SU-DHL-6 (cell line): ENCODE results near the gene RPL32.

Experiments used
- H2AFZ ChIP-seq: fragments of 200-600 bp; sonication (generic); 2 replicates; pipeline ENCODE4 v1.6.1; 2014; ENCODE audit warnings: low read depth, mild to moderate bottlenecking, moderate library complexity, mixed read lengths, antibody characterized with exemption, low read length; ENCODE audit not compliant: severe bottlenecking
- H3F3A ChIP-seq: fragments of 200-600 bp; shearing (Covaris generic); 2 replicates; pipeline ENCODE4 v1.6.0; 2016; ENCODE audit warnings: antibody characterized with exemption, mild to moderate bottlenecking; ENCODE audit not compliant: insufficient read depth
- H3K27ac ChIP-seq: fragments of 200-600 bp; sonication (generic); 2 replicates; pipeline ENCODE4 v1.5.1; 2016; ENCODE audit warnings: low read depth, mild to moderate bottlenecking, low read length, moderate library complexity, mixed read lengths
- H3K27me3 ChIP-seq: fragments of 200-600 bp; sonication (generic), shearing (Covaris generic); 2 replicates; pipeline ENCODE4 v1.6.0; 2014; ENCODE audit warnings: mild to moderate bottlenecking, low read length
- H3K36me3 ChIP-seq: fragments of 200-600 bp; sonication (generic); 2 replicates; pipeline ENCODE4 v1.6.1; 2014; ENCODE audit warnings: mild to moderate bottlenecking, low read length, mixed read lengths
- H3K4me2 ChIP-seq: fragments of 300-600, 200-600 bp; shearing (Covaris generic), sonication (generic); 2 replicates; pipeline ENCODE4 v1.6.0; 2014; ENCODE audit warnings: low read length, low read depth, mild to moderate bottlenecking; ENCODE audit not compliant: poor library complexity, severe bottlenecking
- H3K4me3 ChIP-seq: fragments of 200-600 bp; sonication (generic); 2 replicates; pipeline ENCODE4 v1.5.1; 2014; ENCODE audit warnings: antibody characterized with exemption, low read length, mild to moderate bottlenecking, mixed read lengths; ENCODE audit not compliant: insufficient read depth, poor library complexity, severe bottlenecking
- H3K79me2 ChIP-seq: fragments of 200-600 bp; sonication (generic); 2 replicates; pipeline ENCODE4 v1.6.1; 2014; ENCODE audit warnings: mild to moderate bottlenecking, low read length, moderate library complexity; ENCODE audit not compliant: insufficient read depth
- H3K9ac ChIP-seq: fragments of 200-600 bp; sonication (generic); 2 replicates; pipeline ENCODE4 v1.7.0; 2014; ENCODE audit warnings: mild to moderate bottlenecking, low read length
- H3K9me2 ChIP-seq: fragments of 200-600 bp; sonication (generic); replicated peaks from 2 replicates; pipeline ENCODE4 v1.6.1; 2014; ENCODE audit warnings: low read length; ENCODE audit not compliant: insufficient read depth
- H3K9me3 ChIP-seq: fragments of 200-600 bp; sonication (generic); 2 replicates; pipeline ENCODE4 v1.6.1; 2014; ENCODE audit warnings: low read length, mixed read lengths; ENCODE audit not compliant: insufficient read depth
- H4K20me1 ChIP-seq: fragments of 200-600 bp; sonication (generic); 2 replicates; pipeline ENCODE4 v1.6.1; 2014; ENCODE audit warnings: low read depth, mild to moderate bottlenecking, antibody characterized with exemption, low read length, moderate library complexity, mixed read lengths
- EZH2phosphoT487 ChIP-seq: fragments of 200-600 bp; sonication (generic), shearing (Covaris generic); conservative IDR thresholded peaks from 2 replicates; pipeline ENCODE4 v1.6.1; 2018; ENCODE audit warnings: mild to moderate bottlenecking, antibody characterized with exemption, low read length, moderate library complexity, mixed read lengths
- TF ChIP-seq, protein P1 (sequence below): fragments of 200-600 bp; sonication (generic); IDR thresholded peaks from one replicate; pipeline ENCODE4 v1.5.1; 2017; ENCODE audit warnings: antibody characterized with exemption, mild to moderate bottlenecking, low read length, moderate library complexity; ENCODE audit not compliant: insufficient read depth, poor library complexity, severe bottlenecking

The RPL32 gene

DNA sequence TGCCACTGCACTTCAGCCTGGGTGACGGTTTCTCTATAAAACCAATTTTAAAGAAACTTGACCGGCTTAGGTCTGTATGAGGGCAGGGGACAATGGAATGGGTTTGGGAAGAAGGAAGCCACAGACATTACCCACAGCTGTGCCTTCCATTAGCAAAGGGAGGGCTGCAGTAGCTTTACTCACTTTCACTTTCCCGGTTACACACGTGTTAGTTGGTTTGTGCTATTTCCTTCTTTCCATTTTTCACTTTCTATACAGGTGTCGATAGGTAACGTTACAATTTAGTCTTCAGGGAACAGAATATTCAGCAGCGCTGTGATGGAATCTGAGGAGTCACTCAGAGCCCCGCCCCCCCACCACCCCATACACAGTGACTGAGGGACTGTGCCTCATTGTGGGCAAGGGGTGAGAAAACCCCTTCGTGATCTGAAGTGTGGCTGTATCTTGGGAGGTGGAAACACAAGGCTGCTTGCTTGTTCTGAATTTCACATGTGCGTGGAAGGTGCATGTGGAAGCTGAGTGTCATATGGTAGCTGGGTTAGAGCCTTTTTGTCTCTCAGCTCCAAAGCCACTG lies 44.8 kb upstream of the RPL32 start:
- no peaks in the 10 kb centered on the region for H4K20me1 ChIP-seq
- no peaks in the 10 kb centered on the region for H3K79me2 ChIP-seq
- no peak overlapping the region for H3K27ac ChIP-seq
- no peaks in the 10 kb centered on the region for H3F3A ChIP-seq
- no peaks in the 10 kb centered on the region for H3K9me2 ChIP-seq
- no peaks in the 10 kb centered on the region for H3K9me3 ChIP-seq
- no peaks in the 10 kb centered on the region for H3K36me3 ChIP-seq
- H3K4me2 ChIP-seq: peak overlapping the region; percentile 18
- TF ChIP-seq, protein P1, sequence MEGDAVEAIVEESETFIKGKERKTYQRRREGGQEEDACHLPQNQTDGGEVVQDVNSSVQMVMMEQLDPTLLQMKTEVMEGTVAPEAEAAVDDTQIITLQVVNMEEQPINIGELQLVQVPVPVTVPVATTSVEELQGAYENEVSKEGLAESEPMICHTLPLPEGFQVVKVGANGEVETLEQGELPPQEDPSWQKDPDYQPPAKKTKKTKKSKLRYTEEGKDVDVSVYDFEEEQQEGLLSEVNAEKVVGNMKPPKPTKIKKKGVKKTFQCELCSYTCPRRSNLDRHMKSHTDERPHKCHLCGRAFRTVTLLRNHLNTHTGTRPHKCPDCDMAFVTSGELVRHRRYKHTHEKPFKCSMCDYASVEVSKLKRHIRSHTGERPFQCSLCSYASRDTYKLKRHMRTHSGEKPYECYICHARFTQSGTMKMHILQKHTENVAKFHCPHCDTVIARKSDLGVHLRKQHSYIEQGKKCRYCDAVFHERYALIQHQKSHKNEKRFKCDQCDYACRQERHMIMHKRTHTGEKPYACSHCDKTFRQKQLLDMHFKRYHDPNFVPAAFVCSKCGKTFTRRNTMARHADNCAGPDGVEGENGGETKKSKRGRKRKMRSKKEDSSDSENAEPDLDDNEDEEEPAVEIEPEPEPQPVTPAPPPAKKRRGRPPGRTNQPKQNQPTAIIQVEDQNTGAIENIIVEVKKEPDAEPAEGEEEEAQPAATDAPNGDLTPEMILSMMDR: no peak
- TF ChIP-seq EZH2phosphoT487: no peak
- no peak overlapping the region for H3K4me3 ChIP-seq
- H3K9ac ChIP-seq: no peak overlapping the region
- H2AFZ ChIP-seq: no peak overlapping the region
- H3K27me3 ChIP-seq: no peaks in the 10 kb centered on the region

DNA sequence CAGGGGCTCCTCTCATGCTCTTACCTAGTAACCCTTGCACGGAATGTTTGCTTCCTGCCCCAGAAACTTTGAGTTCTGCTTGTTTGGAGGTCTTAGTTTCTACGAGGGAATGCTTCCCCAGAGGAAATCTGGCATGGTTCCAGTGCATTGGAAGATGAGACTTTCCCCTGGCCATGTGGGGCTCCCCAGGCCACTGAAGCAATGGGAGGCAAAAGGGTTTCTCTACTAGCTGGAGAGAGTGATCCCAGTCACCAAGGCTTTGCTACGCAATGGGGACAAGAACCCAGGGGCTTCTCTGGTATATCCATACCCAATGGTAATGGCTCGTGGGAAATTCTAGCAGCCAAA lies 44.2 kb upstream of the RPL32 start:
- H3K9me2 ChIP-seq: no peaks in the 10 kb centered on the region
- H3K36me3 ChIP-seq: no peaks in the 10 kb centered on the region
- H3K79me2 ChIP-seq: no peaks in the 10 kb centered on the region
- no peaks in the 10 kb centered on the region for H3F3A ChIP-seq
- no peak for TF ChIP-seq EZH2phosphoT487
- TF ChIP-seq, protein P1: no peak
- no peak overlapping the region for H2AFZ ChIP-seq
- no peak overlapping the region for H3K9ac ChIP-seq
- H4K20me1 ChIP-seq: no peaks in the 10 kb centered on the region
- no peak overlapping the region for H3K4me3 ChIP-seq
- no peaks in the 10 kb centered on the region for H3K27me3 ChIP-seq
- no peak overlapping the region for H3K4me2 ChIP-seq
- no peaks in the 10 kb centered on the region for H3K9me3 ChIP-seq
- H3K27ac ChIP-seq: no peak overlapping the region

DNA sequence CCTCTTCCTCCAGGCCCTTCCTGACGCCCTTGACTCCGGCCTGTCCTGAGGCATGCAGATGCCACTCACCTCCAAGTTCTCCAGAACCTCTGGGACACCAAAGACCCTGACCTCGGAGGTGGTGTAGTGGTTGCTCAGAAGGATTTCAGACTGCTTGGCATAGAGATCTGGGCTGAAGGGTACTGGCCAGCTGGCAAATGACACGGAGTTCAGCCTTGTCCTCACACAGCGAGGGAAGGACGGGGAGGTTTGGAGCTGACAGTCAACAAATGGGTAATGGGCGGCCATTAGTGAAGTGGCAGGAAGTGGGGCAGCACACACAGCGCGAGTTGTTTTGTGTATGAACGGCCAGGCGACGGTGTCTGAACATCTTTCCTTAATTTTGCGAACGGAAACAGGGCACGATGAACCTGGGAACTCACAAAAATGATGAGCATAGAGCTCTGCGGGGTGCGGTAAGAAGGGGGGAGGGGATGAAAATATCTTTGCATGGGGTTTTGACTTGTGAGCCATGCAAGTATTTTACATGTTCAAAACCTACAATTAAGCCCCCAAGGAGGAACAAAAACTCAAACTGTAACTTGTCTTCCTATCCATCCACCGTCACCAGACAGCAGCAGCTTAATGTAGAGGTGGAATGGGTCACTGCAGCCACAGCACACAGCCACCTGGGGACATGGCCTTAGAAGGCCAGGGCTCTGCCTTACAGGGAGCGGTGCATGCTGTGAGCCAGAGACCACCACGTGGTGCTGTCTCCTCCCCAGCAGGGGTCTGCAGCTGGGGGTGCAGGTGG lies 43.6 kb upstream of the RPL32 start:
- no peak overlapping the region for H3K4me2 ChIP-seq
- no peak overlapping the region for H2AFZ ChIP-seq
- no peaks in the 10 kb centered on the region for H3F3A ChIP-seq
- no peaks in the 10 kb centered on the region for H3K36me3 ChIP-seq
- H3K9me2 ChIP-seq: no peaks in the 10 kb centered on the region
- no peak overlapping the region for H3K9ac ChIP-seq
- H3K27me3 ChIP-seq: no peaks in the 10 kb centered on the region
- no peaks in the 10 kb centered on the region for H4K20me1 ChIP-seq
- H3K9me3 ChIP-seq: no peaks in the 10 kb centered on the region
- TF ChIP-seq, protein P1: no peak
- TF ChIP-seq EZH2phosphoT487: no peak
- H3K4me3 ChIP-seq: no peak overlapping the region
- H3K27ac ChIP-seq: no peak overlapping the region
- H3K79me2 ChIP-seq: no peaks in the 10 kb centered on the region
